H9 (cell line): ENCODE data around the gene TTYH2. TPM values are rescaled to one million over a fixed set of nuclear protein-coding genes. Genes with fewer than 3 reads are reported as not detected.

Experiments used
- DNase-seq: peaks from one replicate; pipeline ENCODE4 v3.0.0-alpha.2; 2017
- H2AFZ ChIP-seq: one replicate; pipeline ENCODE4 v1.6.1; 2013; ENCODE audit warnings: mild to moderate bottlenecking, low read length, control low read depth, moderate library complexity
- H2AK5ac ChIP-seq: 2 replicates; pipeline ENCODE4 v1.6.1; 2013; ENCODE audit warnings: low read length, control low read depth, mixed read lengths; ENCODE audit not compliant: insufficient read length
- H2BK120ac ChIP-seq: one replicate; pipeline ENCODE4 v1.6.1; 2013; ENCODE audit warnings: low read depth, mild to moderate bottlenecking, low read length, control low read depth, inconsistent platforms; ENCODE audit not compliant: poor library complexity, severe bottlenecking
- H2BK12ac ChIP-seq: 2 replicates; pipeline ENCODE4 v1.6.1; 2013; ENCODE audit warnings: low read length, control low read depth, mixed read lengths, low read depth; ENCODE audit not compliant: insufficient read length
- H2BK15ac ChIP-seq: 2 replicates; pipeline ENCODE4 v1.6.1; 2013; ENCODE audit warnings: low read depth, low read length, control low read depth
- H2BK20ac ChIP-seq: one replicate; pipeline ENCODE4 v1.6.1; 2013; ENCODE audit warnings: low read depth, mild to moderate bottlenecking, low read length, control low read depth, inconsistent platforms; ENCODE audit not compliant: poor library complexity, severe bottlenecking
- H2BK5ac ChIP-seq: 2 replicates; pipeline ENCODE4 v1.6.1; 2013; ENCODE audit warnings: low read length, control low read depth, mixed read lengths; ENCODE audit not compliant: insufficient read length
- H3K14ac ChIP-seq: 2 replicates; pipeline ENCODE4 v1.6.1; 2013; ENCODE audit warnings: low read length, control low read depth; ENCODE audit not compliant: insufficient read depth
- H3K18ac ChIP-seq: 2 replicates; pipeline ENCODE4 v1.6.1; 2013; ENCODE audit warnings: low read depth, mild to moderate bottlenecking, mixed read lengths, low read length, control low read depth; ENCODE audit not compliant: insufficient read length
- H3K23ac ChIP-seq: 2 replicates; pipeline ENCODE4 v1.6.1; 2013; ENCODE audit warnings: low read length, control low read depth, mixed read lengths, low read depth; ENCODE audit not compliant: insufficient read length
- H3K23me2 ChIP-seq: 2 replicates; pipeline ENCODE4 v1.6.1; 2013; ENCODE audit warnings: low read depth, mild to moderate bottlenecking, mixed read lengths, low read length, control low read depth; ENCODE audit not compliant: insufficient read length, poor library complexity, severe bottlenecking
- H3K27ac ChIP-seq: 2 replicates; pipeline ENCODE4 v1.5.1; 2013; ENCODE audit warnings: low read length, control low read depth, mixed read lengths, low read depth; ENCODE audit not compliant: insufficient read length
- H3K27me3 ChIP-seq: 2 replicates; pipeline ENCODE4 v1.6.1; 2013; ENCODE audit warnings: low read length, control low read depth, inconsistent platforms; ENCODE audit not compliant: insufficient read depth
- H3K4ac ChIP-seq: 2 replicates; pipeline ENCODE4 v1.6.1; 2013; ENCODE audit warnings: low read depth, mild to moderate bottlenecking, control low read depth, inconsistent platforms, low read length, moderate library complexity
- H3K4me1 ChIP-seq: 2 replicates; pipeline ENCODE4 v1.6.1; 2013; ENCODE audit warnings: low read length, control low read depth, inconsistent platforms; ENCODE audit not compliant: insufficient read depth
- H3K4me2 ChIP-seq: 2 replicates; pipeline ENCODE4 v1.6.1; 2013; ENCODE audit warnings: low read length, control low read depth, mixed read lengths; ENCODE audit not compliant: insufficient read length, insufficient read depth
- H3K56ac ChIP-seq: 2 replicates; pipeline ENCODE4 v1.6.1; 2013; ENCODE audit warnings: low read depth, mild to moderate bottlenecking, mixed read lengths, low read length, control low read depth; ENCODE audit not compliant: insufficient read length
- H3K79me1 ChIP-seq: 2 replicates; pipeline ENCODE4 v1.6.1; 2013; ENCODE audit warnings: low read depth, mild to moderate bottlenecking, moderate library complexity, low read length, control low read depth, inconsistent platforms; ENCODE audit not compliant: insufficient read depth, poor library complexity, severe bottlenecking
- H3K79me2 ChIP-seq: 2 replicates; pipeline ENCODE4 v1.6.1; 2013; ENCODE audit warnings: low read length, control low read depth, inconsistent platforms; ENCODE audit not compliant: insufficient read depth
- H3K9ac ChIP-seq: 2 replicates; pipeline ENCODE4 v1.6.1; 2013; ENCODE audit warnings: low read length, control low read depth, mixed read lengths; ENCODE audit not compliant: insufficient read length; ENCODE audit errors: extremely low read depth
- H3K9me3 ChIP-seq: one replicate; pipeline ENCODE4 v1.6.1; 2013; ENCODE audit warnings: low read depth, low read length, inconsistent platforms; ENCODE audit not compliant: control insufficient read depth
- H3T11ph ChIP-seq: one replicate; pipeline ENCODE4 v1.6.1; 2013; ENCODE audit warnings: mild to moderate bottlenecking, low read length, control low read depth, inconsistent platforms
- H4K20me1 ChIP-seq: one replicate; pipeline ENCODE4 v1.6.1; 2013; ENCODE audit not compliant: control insufficient read depth, insufficient read length, insufficient read depth
- H4K5ac ChIP-seq: 2 replicates; pipeline ENCODE4 v1.6.1; 2013; ENCODE audit warnings: low read depth, mild to moderate bottlenecking, mixed read lengths, low read length, control low read depth; ENCODE audit not compliant: insufficient read length
- H4K8ac ChIP-seq: replicated peaks from 2 replicates; pipeline ENCODE4 v1.6.1; 2013; ENCODE audit warnings: low read length, control low read depth, mixed read lengths, low read depth; ENCODE audit not compliant: insufficient read length
- H4K91ac ChIP-seq: 2 replicates; pipeline ENCODE4 v1.6.1; 2013; ENCODE audit warnings: low read depth, mild to moderate bottlenecking, moderate library complexity, mixed read lengths, low read length, control low read depth; ENCODE audit not compliant: insufficient read length
- H3K27ac Mint-ChIP-seq, 3 experiments: 2 replicates in 2 of 3; 3 replicates in 1 of 3; pipeline ENCODE4 v1.8.0; 2020 to 2021; ENCODE audit warnings: mixed read lengths in 3 of 3, mild to moderate bottlenecking in 1 of 3, moderate library complexity in 1 of 3
- H3K27me3 Mint-ChIP-seq: 2 replicates; pipeline ENCODE4 v1.8.0; 2021; ENCODE audit warnings: low read depth, mild to moderate bottlenecking, moderate library complexity, mixed read lengths
- H3K36me3 Mint-ChIP-seq, 3 experiments: 2 replicates in 2 of 3; 3 replicates in 1 of 3; pipeline ENCODE4 v1.8.0; 2020 to 2021; ENCODE audit warnings: low read depth in 3 of 3, mixed read lengths in 3 of 3; ENCODE audit not compliant: insufficient read depth in 1 of 3
- H3K4me1 Mint-ChIP-seq, 2 experiments: 2 replicates each; pipeline ENCODE4 v1.8.0; 2020; ENCODE audit warnings: mixed read lengths in 2 of 2
- H3K4me3 Mint-ChIP-seq, 2 experiments: 2 replicates in 1 of 2; 3 replicates in 1 of 2; pipeline ENCODE4 v1.8.0; 2020 to 2021; ENCODE audit warnings: mild to moderate bottlenecking in 2 of 2, mixed read lengths in 2 of 2, moderate library complexity in 1 of 2
- H3K9me3 Mint-ChIP-seq, 2 experiments: 2 replicates in 1 of 2; 3 replicates in 1 of 2; pipeline ENCODE4 v1.8.0; 2020; ENCODE audit warnings: mild to moderate bottlenecking in 2 of 2, mixed read lengths in 2 of 2, moderate library complexity in 1 of 2
- CTCF ChIP-seq: fragments of 200-600 bp; sonication (generic); conservative IDR thresholded peaks from 3 replicates; pipeline ENCODE4 v1.8.0; 2021; ENCODE audit warnings: antibody characterized with exemption, mild to moderate bottlenecking
- WGBS: extraction: QIAGEN DNeasy Blood & Tissue Kit; methylation state at CpG from one replicate; pipeline ENCODE4 v1.1.7; 2013; ENCODE audit warnings: missing lambda C conversion rate, low lambda C conversion rate, mixed read lengths; ENCODE audit not compliant: insufficient read length; ENCODE audit errors: extremely low coverage; 5-methylcytosine and 5-hydroxymethylcytosine counted together
- total RNA-seq: library from RNA; stranded (reverse); gene quantifications from 2 replicates; pipeline ENCODE4 v1.2.1, GENCODE V29; 2021

TTYH2 gene
- total RNA-seq, 1 experiment from 2014 or later: 1.6 TPM

GRCh38 chr17:74297941-74298340 lies 84.6 kb downstream of the TTYH2 start:
- peak overlapping the region in 1 of 3 experiments; percentile 23; a peak in 1 of 7 replicates for H3K27ac Mint-ChIP-seq
- Histone ChIP-seq H2BK15ac (no peak overlapping the region), H3K27ac (no peak overlapping the region), H2BK12ac (no peak overlapping the region), H3K4ac (no peak overlapping the region), H3K27me3 (no peaks in the 10 kb centered on the region), H4K8ac (no peak overlapping the region), H3K79me1 (no peaks in the 10 kb centered on the region), H3K4me1 (no peaks in the 10 kb centered on the region), H3K23me2 (no peaks in the 10 kb centered on the region), H2BK5ac (no peak overlapping the region), H3K56ac (no peak overlapping the region), H3K14ac (no peak overlapping the region), H4K5ac (no peak overlapping the region), H3K4me2 (no peak overlapping the region), H2BK120ac (no peak overlapping the region), H2AFZ (no peak overlapping the region), H4K20me1 (no peaks in the 10 kb centered on the region), H2AK5ac (no peak overlapping the region), H3K23ac (no peak overlapping the region), H2BK20ac (no peak overlapping the region), H3K9me3 (no peaks in the 10 kb centered on the region), H4K91ac (no peak overlapping the region), H3T11ph (no peak overlapping the region), H3K79me2 (no peaks in the 10 kb centered on the region), H3K18ac (no peak overlapping the region), H3K9ac (no peak overlapping the region)
- peaks cover 2 to 4% of the 10 kb centered on the region in 2 experiments; a peak in 2 of 5 replicates for H3K9me3 Mint-ChIP-seq
- TF ChIP-seq CTCF: no peak
- H3K4me1 Mint-ChIP-seq: 0 out of 4 replicates have a peak, but pooled peaks cover 0 to 1% of the 10 kb centered on the region in 2 experiments
- H3K4me3 Mint-ChIP-seq: no peak overlapping the region
- peaks cover 33% of the 10 kb centered on the region for H3K27me3 Mint-ChIP-seq
- no peaks in the 10 kb centered on the region; a peak in 1 of 7 replicates for H3K36me3 Mint-ChIP-seq
- no CpG with 5 or more reads among the region's 4 CpGs for WGBS
- DNase-seq: no peak
